IgD-negative memory B cell (primary cell): ENCODE data around the gene PDZK1IP1. TPM values are rescaled to one million over a fixed set of nuclear protein-coding genes. Genes with fewer than 3 reads are reported as not detected.

ENCODE experiments used
- H3K27ac Mint-ChIP-seq, 3 donors: one replicate each; pipeline ENCODE4 v1.8.0; 2020 to 2022; ENCODE audit warnings: mild to moderate bottlenecking in 3 of 3, mixed read lengths in 3 of 3, moderate library complexity in 1 of 3
- H3K27me3 Mint-ChIP-seq: one replicate; pipeline ENCODE4 v1.8.0; 2021; ENCODE audit warnings: mixed read lengths
- H3K36me3 Mint-ChIP-seq: one replicate; pipeline ENCODE4 v1.8.0; 2020; ENCODE audit warnings: mild to moderate bottlenecking, mixed read lengths
- H3K4me1 Mint-ChIP-seq, 3 donors: one replicate each; pipeline ENCODE4 v1.8.0; 2020 to 2022; ENCODE audit warnings: mixed read lengths in 3 of 3, mild to moderate bottlenecking in 1 of 3
- H3K4me3 Mint-ChIP-seq, 4 donors: one replicate each; pipeline ENCODE4 v1.8.0; 2020 to 2022; ENCODE audit warnings: mild to moderate bottlenecking in 4 of 4, mixed read lengths in 4 of 4, moderate library complexity in 3 of 4
- H3K9me3 Mint-ChIP-seq, 3 donors: one replicate each; pipeline ENCODE4 v1.8.0; 2020 to 2021; ENCODE audit warnings: mixed read lengths in 3 of 3, mild to moderate bottlenecking in 1 of 3
- polyA plus RNA-seq: library from polyadenylated mRNA; unstranded; fragments of 300-500 nt; fragmentation: Illumina TruSeq; gene quantifications from one replicate; pipeline ENCODE4 v1.2.3, GENCODE V29; 2021

PDZK1IP1 gene, protein sequence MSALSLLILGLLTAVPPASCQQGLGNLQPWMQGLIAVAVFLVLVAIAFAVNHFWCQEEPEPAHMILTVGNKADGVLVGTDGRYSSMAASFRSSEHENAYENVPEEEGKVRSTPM
- 1.1 TPM for polyA plus RNA-seq

DNA sequence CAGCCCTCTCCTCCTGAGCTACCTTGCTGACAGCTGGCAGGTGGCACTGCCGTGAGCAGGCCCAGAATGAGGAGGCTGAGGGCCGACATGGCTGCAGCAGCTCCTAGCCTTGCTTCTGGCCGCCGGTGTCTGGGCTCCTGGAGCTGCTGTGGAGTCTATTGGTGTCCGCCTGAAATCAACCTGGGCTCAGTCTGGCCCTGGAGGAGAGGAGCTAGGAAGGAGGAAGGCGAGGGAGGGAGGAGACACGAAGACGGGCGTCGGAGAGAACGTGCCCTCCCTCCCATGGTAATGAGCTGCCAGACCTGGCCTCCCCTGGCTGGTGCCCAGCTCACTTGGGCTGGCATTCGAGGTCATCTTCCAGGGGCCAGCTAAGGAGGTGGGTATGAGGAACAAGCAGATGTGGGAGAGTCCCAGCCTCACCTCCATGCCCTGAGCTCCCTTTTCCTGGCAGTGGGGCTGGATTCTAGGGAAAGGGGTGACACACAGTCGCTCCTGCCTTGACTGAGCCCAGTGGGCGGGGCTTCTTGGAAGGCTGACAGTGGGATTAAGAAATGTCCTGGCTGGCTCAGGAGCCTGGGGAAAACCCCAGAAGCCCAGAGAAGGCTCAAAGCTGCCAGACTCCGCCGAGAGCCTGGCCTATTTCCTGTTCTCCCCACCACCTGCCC lies at the start of gene PDZK1IP1:
PDZK1IP1 (minus strand) TSS at position 193 of the 665 bp plus-strand sequence; CDS start at position 89, 104 bp downstream.
- H3K27ac Mint-ChIP-seq = peak within 1 kb of the TSS in 2 of 3 donors; percentile 47 to 73
- H3K36me3 Mint-ChIP-seq = no peaks in the 10 kb centered on the region
- H3K9me3 Mint-ChIP-seq = no peaks in the 10 kb centered on the region
- H3K27me3 Mint-ChIP-seq = peaks cover 6% of the 10 kb centered on the region
- no peak within 1 kb of the TSS for H3K4me3 Mint-ChIP-seq
- peaks cover 0 to 3% (median 3%) of the 10 kb centered on the region in 3 donors for H3K4me1 Mint-ChIP-seq

DNA sequence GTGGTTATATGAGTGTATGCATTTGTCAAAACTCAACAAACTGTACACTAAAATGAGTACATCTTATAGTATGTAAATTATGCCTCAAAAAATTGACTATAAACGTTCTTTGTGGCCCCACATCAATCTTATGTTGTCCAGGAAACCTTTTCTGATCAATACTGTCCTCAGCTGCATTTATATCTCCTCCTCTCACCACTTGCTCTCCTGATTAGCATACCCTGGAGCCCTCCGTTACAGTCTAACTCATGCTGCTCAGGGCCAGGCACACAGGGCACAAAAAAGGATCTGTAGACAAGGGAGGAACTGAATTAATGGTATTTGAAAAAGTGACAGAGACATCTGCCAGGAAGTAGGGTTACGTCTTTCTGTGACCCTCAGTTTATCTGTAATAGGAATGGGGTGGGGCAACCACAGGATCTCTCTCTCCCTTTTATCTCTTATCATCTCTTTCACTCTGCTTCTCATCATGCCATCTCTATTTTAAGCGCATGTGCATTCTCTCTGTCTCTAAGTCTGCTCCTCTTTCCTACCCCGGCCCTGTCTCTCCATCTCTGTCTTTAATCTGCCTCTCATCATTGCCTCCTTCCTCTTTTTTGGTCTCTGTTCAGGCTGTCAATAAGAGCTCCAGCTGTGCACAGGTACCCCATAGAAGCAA lies 49.2 kb upstream of the PDZK1IP1 start:
- no peaks in the 10 kb centered on the region for H3K9me3 Mint-ChIP-seq
- peaks cover 2% of the 10 kb centered on the region for H3K36me3 Mint-ChIP-seq
- peaks cover 37% of the 10 kb centered on the region for H3K27me3 Mint-ChIP-seq
- H3K27ac Mint-ChIP-seq = no peak overlapping the region
- no peaks in the 10 kb centered on the region for H3K4me1 Mint-ChIP-seq
- no peak overlapping the region for H3K4me3 Mint-ChIP-seq

DNA sequence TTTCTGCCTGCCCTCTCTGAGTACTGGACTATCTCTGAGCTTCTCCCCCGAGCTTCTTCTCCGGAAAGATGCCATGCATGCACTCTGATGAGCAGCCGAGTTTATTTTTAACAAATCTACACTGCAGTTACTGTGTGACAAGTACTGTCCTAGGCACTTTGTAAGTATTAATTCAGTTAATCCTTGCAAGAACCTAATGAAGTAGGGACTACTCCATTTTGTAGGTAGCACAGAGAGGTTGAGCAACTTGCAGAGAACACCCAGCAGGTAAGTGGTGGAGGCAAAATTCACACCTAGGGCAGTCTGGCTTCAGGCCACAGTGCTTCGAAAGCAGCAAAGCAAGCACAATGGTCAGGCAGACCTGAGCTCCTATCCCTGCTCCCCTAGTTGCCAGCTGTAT lies 46.0 kb upstream of the PDZK1IP1 start:
- H3K4me3 Mint-ChIP-seq = no peak overlapping the region
- no peaks in the 10 kb centered on the region for H3K9me3 Mint-ChIP-seq
- H3K27ac Mint-ChIP-seq = no peak overlapping the region
- peaks cover 49% of the 10 kb centered on the region for H3K27me3 Mint-ChIP-seq
- no peaks in the 10 kb centered on the region for H3K36me3 Mint-ChIP-seq
- peaks cover 5 to 8% (median 6%) of the 10 kb centered on the region in 3 donors for H3K4me1 Mint-ChIP-seq

DNA sequence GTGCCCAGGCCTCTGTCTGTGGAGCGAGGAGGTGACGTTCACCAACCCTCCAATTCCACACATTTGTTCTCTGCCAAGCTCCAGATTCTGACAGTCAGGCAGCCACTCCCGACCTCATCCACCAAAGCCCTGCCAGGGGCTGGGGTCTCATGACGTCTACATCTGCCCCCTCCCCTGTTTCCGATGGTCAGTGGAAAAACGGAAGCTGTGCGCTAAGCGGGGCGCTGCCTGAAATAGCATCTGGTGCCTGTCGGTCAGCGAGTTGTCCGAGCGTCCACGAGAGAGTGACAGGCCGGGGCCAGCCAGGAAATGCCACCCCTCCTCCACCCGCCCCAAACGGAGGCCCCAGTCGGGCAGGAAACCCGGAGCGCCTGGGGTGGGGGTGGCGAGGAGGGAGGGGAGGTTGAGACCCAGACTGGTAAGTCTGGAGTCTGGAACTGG lies 45.4 kb upstream of the PDZK1IP1 start:
- H3K36me3 Mint-ChIP-seq = no peaks in the 10 kb centered on the region
- peaks cover 54% of the 10 kb centered on the region for H3K27me3 Mint-ChIP-seq
- peaks cover 6 to 9% (median 8%) of the 10 kb centered on the region in 3 donors for H3K4me1 Mint-ChIP-seq

DNA sequence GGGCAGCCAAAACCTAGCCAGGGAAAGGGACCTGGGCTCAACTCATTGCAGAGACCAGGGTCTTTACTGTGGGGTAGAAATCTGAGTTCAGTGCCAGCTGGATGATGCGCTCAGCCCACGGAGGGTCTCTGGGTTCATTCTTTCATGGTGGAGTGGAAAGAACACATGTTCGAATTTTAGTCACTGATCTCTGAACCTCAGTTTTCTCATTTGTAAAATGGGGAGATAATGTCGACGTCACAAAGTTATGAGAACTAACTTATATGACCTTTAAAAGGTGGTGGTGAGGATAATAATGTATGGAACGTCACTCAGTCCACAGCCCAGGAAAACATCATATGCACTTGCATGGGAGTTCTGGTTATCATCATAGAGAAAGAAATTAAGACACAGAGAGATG lies 43.4 kb upstream of the PDZK1IP1 start:
- H3K4me3 Mint-ChIP-seq = peak overlapping the region in 2 of 4 donors; percentile 32 to 33
- peaks cover 6 to 11% (median 10%) of the 10 kb centered on the region in 3 donors for H3K4me1 Mint-ChIP-seq
- peaks cover 68% of the 10 kb centered on the region for H3K27me3 Mint-ChIP-seq
- H3K27ac Mint-ChIP-seq = peak overlapping the region in 1 of 3 donors; percentile 8
- H3K36me3 Mint-ChIP-seq = peaks cover 2% of the 10 kb centered on the region
- peaks cover 0 to 2% (median 0%) of the 10 kb centered on the region in 3 donors for H3K9me3 Mint-ChIP-seq

More for the DNA sequence above, 45.4 kb upstream of the PDZK1IP1 start:
- Mint-ChIP-seq H3K9me3 (no peaks in the 10 kb centered on the region), H3K27ac (no peak overlapping the region), H3K4me3 (no peak overlapping the region)

DNA sequence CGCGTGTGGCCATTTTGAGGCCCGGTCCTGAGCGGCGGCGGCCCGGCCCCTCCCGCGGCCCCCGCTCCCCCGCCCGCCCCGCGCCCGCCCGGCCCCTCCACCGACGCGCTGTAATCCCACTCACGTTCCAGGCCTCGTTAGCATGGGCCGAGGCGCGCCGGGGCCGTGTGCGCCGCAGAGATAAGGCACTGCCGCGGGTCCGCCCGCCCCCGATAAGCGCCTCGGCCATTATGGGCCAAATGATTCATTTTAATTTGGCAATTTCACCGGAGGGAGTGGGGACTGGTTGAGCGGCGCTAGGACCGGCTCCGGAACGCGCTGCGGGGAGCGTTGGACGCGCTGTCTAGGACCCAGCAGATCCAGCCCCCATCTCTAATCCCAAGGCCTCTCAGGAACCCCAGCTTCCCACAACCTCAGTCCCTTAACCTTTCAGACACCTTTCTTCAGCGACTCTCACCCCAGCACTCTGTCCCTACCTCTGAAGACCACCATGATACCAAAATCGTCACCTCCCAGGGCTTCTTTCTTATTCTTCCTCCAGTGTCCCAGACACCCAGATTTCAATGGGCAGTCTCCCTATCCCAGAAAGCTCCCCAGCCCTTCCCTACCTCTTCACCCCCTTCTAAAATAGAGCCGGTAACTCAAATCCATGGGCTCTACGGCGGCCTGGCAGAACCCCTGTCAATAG lies 42.5 kb upstream of the PDZK1IP1 start, which contains the start of gene TAL1:
TAL1 (minus strand) TSS at position 39 of the 688 bp plus-strand sequence. CDS start 6,337 bp downstream, outside the sequence.
- Mint-ChIP-seq H3K4me1 (peaks cover 6 to 11% (median 10%) of the 10 kb centered on the region in 3 donors), H3K4me3 (peak within 1 kb of the TSS; percentile 79 to 88 (median 81)), H3K27ac (peak within 1 kb of the TSS; percentile 6 to 59 (median 8)), H3K36me3 (peaks cover 2% of the 10 kb centered on the region), H3K27me3 (peaks cover 75% of the 10 kb centered on the region), H3K9me3 (peaks cover 0 to 2% (median 0%) of the 10 kb centered on the region in 3 donors)

DNA sequence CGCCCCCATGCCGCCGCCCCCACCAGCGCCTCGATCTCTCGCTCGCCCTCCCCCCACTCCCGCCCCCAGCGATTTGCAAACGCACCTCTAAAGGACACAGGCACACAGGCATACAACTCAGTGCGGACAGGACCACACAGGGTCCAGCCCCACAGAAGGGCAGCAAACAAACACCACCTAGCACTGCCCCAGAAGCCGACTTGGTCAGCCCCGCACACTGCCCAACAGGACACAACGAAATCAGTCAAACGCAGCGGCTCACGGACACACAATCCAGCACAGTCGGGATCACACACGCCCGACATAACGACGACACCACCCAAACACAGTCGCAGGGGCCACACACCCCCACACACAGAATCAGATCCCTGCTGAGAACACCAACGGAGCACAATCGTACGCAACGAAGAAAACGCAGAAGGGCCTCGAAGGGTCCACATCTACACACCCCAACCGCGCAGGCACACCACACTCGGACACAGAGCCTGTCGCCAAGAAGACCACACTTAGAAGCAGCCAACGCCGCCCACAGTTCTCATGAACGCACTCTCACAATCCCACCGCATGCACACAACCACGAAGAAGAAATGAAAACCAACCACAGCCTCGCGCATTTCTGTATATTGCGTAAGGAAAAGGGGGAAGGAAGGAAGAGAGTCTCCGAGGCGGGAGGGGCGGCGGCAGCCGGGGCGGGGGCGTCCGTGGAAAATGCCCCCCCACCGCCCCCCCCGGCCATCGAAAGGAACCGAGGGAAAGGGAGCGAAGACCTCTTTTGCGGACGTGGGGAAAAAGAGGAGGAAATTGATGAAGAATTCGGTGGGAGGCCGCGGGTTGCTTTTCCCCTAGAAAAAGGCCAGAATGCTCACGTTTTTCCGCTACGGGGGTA lies 41.7 kb upstream of the PDZK1IP1 start:
- peak overlapping the region; percentile 4 to 59 (median 6) for H3K27ac Mint-ChIP-seq
- H3K36me3 Mint-ChIP-seq = peaks cover 2% of the 10 kb centered on the region
- peak overlapping the region; percentile 79 to 88 (median 81) for H3K4me3 Mint-ChIP-seq
- peaks cover 6 to 12% (median 11%) of the 10 kb centered on the region in 3 donors for H3K4me1 Mint-ChIP-seq
- peaks cover 0 to 2% (median 0%) of the 10 kb centered on the region in 3 donors for H3K9me3 Mint-ChIP-seq
- peaks cover 81% of the 10 kb centered on the region for H3K27me3 Mint-ChIP-seq

DNA sequence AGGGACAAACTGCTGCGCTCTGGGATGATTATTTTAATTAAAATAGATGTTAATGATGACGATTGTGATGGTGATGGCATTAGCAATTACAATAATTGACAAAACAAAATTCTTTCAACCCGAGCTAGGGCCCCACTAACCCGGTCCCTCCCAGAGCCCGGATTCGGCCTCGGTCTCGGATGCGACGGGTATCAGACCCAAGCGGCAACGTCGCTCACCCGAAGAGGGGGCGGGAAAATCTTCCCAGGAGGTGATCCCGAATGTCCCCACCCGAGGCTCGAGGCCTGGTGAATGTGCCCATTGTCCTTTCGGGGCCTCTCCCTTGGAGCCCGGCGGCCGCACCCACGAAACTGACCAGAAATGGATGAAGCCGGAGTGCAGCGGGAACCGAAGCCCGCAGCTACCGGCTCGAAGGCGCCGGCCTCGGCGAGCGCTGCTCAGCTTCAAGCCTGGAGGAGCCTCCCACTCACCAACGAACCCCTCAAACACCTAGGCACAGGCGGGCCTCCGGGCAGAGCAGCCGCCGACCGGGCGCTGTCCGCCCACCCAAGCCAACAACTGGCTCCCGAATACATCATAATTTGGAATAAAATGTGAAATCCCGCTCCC lies 41.0 kb upstream of the PDZK1IP1 start:
- Mint-ChIP-seq H3K4me3 (peak overlapping the region in 3 of 4 donors; percentile 25 to 73 (median 56)), H3K27ac (no peak overlapping the region), H3K36me3 (peaks cover 2% of the 10 kb centered on the region), H3K27me3 (peaks cover 85% of the 10 kb centered on the region), H3K4me1 (peaks cover 6 to 13% (median 13%) of the 10 kb centered on the region in 3 donors), H3K9me3 (peaks cover 0 to 2% (median 0%) of the 10 kb centered on the region in 3 donors)

DNA sequence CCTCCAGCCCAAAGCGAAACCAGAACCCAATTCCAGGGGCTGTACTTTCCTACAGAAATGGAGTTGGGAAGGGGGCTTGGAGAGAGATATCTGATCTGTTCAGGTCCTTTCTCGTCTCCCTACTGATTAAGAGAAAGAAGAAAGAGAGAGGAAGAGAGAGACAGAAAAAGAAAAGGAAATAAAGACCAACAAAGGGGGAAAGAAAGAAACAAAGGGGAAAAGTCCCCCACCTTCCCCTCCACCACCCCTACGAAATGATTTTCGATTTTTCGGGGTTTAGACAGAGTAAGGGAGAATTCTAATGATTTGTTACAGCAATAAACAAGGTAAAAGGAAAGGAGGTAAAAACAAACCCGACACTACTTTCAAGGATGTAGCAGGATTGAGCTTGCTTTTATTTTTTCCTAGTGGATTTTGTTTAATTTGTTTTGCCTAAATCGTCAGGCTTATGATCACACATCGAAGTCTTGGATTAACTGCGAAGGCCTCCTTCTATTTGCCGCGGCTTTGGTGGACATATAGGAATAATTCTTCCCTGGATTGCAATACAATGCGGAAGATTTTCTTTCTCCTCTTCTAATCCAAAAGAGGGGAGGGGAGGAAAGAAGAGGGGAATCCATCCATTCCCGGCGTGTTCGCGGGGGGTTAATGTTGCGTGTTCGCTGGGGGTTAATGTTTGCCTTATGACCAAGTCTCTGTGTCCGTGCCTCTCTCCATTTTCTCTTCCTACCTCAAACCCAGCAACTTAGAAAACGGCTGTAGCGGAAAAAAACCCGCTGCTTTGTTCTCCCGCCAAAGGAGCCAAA lies 40.3 kb upstream of the PDZK1IP1 start:
- Mint-ChIP-seq H3K4me3 (peak overlapping the region in 3 of 4 donors; percentile 48 to 73 (median 56)), H3K27me3 (peaks cover 83% of the 10 kb centered on the region), H3K9me3 (peaks cover 0 to 2% (median 0%) of the 10 kb centered on the region in 3 donors), H3K4me1 (peaks cover 6 to 13% (median 13%) of the 10 kb centered on the region in 3 donors), H3K27ac (peak overlapping the region in 2 of 3 donors; percentile 7 to 14), H3K36me3 (peaks cover 2% of the 10 kb centered on the region)

DNA sequence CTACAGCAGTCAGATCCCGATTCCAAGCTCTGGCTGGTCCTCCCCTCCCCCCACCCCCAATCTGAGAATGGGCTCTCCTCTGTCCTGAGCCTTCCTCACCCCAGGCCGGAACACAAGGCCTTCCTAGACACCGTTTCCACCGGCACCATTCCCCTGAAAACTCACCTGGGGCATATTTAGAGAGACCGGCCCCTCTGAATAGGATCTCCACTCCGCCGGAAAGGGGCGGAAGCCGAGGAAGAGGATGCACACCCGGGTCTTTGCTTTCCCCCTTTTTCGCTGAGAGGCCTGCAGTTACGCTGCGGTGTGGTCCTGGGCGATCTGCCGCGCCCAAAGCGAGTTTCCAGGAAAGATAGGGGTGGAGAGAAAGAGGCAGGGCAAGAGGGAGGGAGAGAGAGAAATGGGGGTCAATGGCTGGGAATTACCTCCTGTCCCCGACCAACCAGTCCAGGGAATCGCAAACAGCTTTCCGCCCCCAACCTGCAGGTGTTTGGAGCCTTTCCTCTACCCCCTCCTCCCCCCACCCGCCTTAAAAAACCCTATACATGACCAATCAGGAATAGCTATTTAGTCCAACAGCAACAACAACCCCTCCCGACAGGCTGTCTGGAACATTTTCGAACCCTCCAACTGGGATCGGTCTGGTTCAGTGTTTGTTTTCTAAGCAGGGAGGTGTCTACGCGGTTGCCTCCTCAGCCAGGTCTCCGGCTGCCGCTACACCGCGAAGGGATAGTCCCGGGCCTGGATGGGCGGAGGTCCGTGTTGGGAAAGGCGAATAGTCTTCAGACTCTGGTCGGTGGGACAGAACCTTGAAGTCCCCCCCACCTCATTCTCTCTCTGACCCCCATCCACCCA lies 39.4 kb upstream of the PDZK1IP1 start:
- peak overlapping the region in 2 of 4 donors; percentile 48 to 56 for H3K4me3 Mint-ChIP-seq
- peak overlapping the region in 1 of 3 donors; percentile 7 for H3K27ac Mint-ChIP-seq
- peaks cover 2% of the 10 kb centered on the region for H3K36me3 Mint-ChIP-seq
- H3K4me1 Mint-ChIP-seq = peaks cover 6 to 13% (median 13%) of the 10 kb centered on the region in 3 donors
- peaks cover 0 to 2% (median 0%) of the 10 kb centered on the region in 3 donors for H3K9me3 Mint-ChIP-seq
- H3K27me3 Mint-ChIP-seq = peaks cover 77% of the 10 kb centered on the region

DNA sequence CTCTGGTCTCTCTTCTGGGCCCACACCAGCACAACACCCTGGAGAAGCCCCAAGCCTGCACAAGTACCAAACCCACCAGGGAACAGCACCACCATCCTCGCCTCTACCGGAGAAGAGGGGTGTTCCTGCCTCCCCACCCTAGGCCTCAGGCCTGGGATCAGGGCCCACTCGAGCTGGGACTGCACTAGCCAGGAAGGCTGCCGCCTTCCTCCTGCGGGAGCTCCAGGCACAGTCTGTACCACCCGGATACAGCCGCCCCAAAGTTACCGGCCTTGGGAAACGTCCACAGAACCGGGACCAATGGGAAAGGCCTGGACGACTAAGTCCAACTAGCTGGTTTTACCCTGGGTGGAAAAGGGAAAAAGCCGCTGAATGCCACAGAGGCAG lies 38.8 kb upstream of the PDZK1IP1 start:
- H3K4me1 Mint-ChIP-seq = peaks cover 6 to 13% (median 13%) of the 10 kb centered on the region in 3 donors
- peaks cover 0 to 2% (median 0%) of the 10 kb centered on the region in 3 donors for H3K9me3 Mint-ChIP-seq
- peaks cover 70% of the 10 kb centered on the region for H3K27me3 Mint-ChIP-seq
- no peak overlapping the region for H3K4me3 Mint-ChIP-seq
- no peak overlapping the region for H3K27ac Mint-ChIP-seq
- peaks cover 2% of the 10 kb centered on the region for H3K36me3 Mint-ChIP-seq
